Head of caudate nucleus (tissue), 42 donors: ENCODE data around the gene MCHR2.
"Not testable (repeated sequence)": the region's sequence is repeated elsewhere in the genome, so short reads cannot be mapped to it uniquely, and the experiment has no call there.

Source experiments
- DNase-seq, 42 donors: peaks; one replicate each; pipeline versions ENCODE4 v3.0.0 to v3.0.0-alpha.2; 2020 to 2021; ENCODE audit warnings: mixed read lengths in 7 of 42
- intact Hi-C: fragments of 100-400 bp; cut with DNase I; formaldehyde crosslinking; loops from one replicate; pipeline ENCODE4 v1.15.0; 2022

The MCHR2 gene

GRCh38 chr6:99993533-99994251, at the start of gene MCHR2:
Gene MCHR2 (minus strand): TSS chr6:99994223. CDS start chr6:99956147, 38,076 bp downstream.
- intact Hi-C loops, result no loop called here
- DNase-seq, result peak in 33 of 42 donors; percentile 2 to 58 (median 26)

GRCh38 chr6:100038546-100038945, 44.5 kb upstream of the MCHR2 start:
- DNase-seq, intact Hi-C loops: not testable (repeated sequence)

GRCh38 chr6:100035873-100036653, 42.0 kb upstream of the MCHR2 start:
- no peak for DNase-seq
- intact Hi-C loops, result no loop called here

GRCh38 chr6:100023798-100024197, 29.8 kb upstream of the MCHR2 start:
- DNase-seq, result no peak
- intact Hi-C loops, result no loop called here

GRCh38 chr6:100022847-100023246, 28.8 kb upstream of the MCHR2 start:
- no peak for DNase-seq
- intact Hi-C loops, result no loop called here

GRCh38 chr6:100008857-100009256, 14.8 kb upstream of the MCHR2 start:
- no peak for DNase-seq
- intact Hi-C loops, result no loop called here

- intact Hi-C loops, result loop anchor here (5.0 kb wide), 1 partner anchor 100 kb away; no protein-coding TSS in a partner anchor
- DNase-seq, result peak in 41 of 42 donors; percentile 43 to 87 (median 74)
Measured at GRCh38 chr6:100001915-100002388, 7.9 kb upstream of the MCHR2 start.

GRCh38 chr6:99997141-99997540, 3.1 kb upstream of the MCHR2 start:
- DNase-seq, result no peak
- intact Hi-C loops, result no loop called here

- intact Hi-C loops, result no loop called here
Measured at GRCh38 chr6:99995916-99996315, 1.9 kb upstream of the MCHR2 start.

GRCh38 chr6:99993146-99993532, 884 bp downstream of the MCHR2 start:
- no peak for DNase-seq
- intact Hi-C loops, result no loop called here

More at GRCh38 chr6:99995916-99996315, 1.9 kb upstream of the MCHR2 start:
- no peak for DNase-seq

- peak in 2 of 42 donors; percentile 7 to 14 for DNase-seq
- intact Hi-C loops, result no loop called here
Measured at GRCh38 chr6:99991955-99992354, 2.1 kb downstream of the MCHR2 start.

GRCh38 chr6:99980741-99981140, 13.3 kb downstream of the MCHR2 start:
- intact Hi-C loops, result no loop called here
- no peak for DNase-seq

GRCh38 chr6:99979953-99980352, 14.1 kb downstream of the MCHR2 start:
- intact Hi-C loops, result no loop called here
- DNase-seq, result no peak

GRCh38 chr6:99967052-99967451, 27.0 kb downstream of the MCHR2 start:
- intact Hi-C loops, result no loop called here
- DNase-seq, result no peak

GRCh38 chr6:99960027-99960426, 34.0 kb downstream of the MCHR2 start:
- intact Hi-C loops, result no loop called here
- DNase-seq, result no peak

GRCh38 chr6:99951016-99951805, 42.8 kb downstream of the MCHR2 start:
- intact Hi-C loops, result no loop called here
- DNase-seq, result no peak

GRCh38 chr6:99946005-99946404, 48.0 kb downstream of the MCHR2 start:
- no peak for DNase-seq
- intact Hi-C loops, result no loop called here

GRCh38 chr6:99943846-99944245, 50.2 kb downstream of the MCHR2 start:
- intact Hi-C loops, result no loop called here
- no peak for DNase-seq

GRCh38 chr6:99940582-99940981, 53.4 kb downstream of the MCHR2 start:
- intact Hi-C loops, result no loop called here

GRCh38 chr6:99933129-99933528, 60.9 kb downstream of the MCHR2 start:
- no peak for DNase-seq
- intact Hi-C loops, result no loop called here

More at GRCh38 chr6:99940582-99940981, 53.4 kb downstream of the MCHR2 start:
- DNase-seq, result no peak
